GM21529 (cell line): ENCODE data around the gene ALPL.

Experiments used
- ATAC-seq: cut with Tn5 transposase; IDR thresholded peaks from one replicate; pipeline ENCODE4 v1.9.1; 2021; ENCODE audit not compliant: unreplicated experiment

The ALPL gene

DNA sequence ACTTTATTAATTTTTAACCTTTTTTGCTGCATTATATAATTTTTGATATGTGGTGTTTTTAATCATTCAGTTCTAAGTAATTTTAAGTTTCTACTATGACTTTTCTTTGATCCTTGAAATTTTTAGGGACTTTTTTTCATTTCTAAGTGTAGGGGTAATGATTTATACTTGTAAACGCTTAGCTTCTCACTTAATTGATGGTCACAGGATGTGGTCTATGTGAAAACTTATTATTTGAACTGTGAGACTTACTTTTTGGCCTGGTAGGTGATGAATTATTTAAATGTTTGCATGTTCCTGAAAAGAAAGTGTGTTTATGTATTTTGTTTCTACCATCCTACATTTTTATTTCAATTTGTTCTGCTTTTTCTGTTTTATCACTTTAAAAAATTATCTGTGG, 17.2 kb downstream of the ALPL start:
- no peak for ATAC-seq

DNA sequence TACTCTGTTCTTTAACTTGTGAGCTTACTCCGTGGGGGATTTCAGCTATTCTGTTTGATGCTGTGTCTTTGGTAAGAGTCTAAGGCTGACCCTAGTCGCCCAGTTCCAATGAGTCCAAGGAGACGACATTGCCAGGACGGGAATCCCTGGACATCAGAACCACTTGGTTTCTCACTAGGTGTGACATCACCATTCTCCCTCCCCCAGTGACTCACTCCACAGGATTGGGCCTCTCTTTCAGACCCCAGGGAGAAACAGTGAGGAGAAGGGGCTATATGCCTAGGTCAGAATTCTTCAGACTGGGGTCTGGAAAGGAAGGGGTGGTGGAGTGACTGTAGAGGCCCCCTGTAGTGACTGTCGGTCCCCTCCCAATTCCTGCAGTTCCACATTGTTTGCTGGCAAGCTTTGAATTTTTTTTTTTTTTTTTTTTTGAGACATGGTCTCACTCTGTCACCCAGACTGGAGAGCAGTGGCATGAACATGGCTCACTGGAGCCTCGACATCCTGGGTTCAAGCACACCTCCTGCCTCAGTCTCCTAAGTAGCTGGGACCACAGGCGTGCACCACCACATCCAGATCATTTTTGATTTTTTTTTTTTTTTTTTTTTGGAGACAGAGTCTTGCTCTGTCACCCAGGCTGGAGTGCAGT, 21.3 kb downstream of the ALPL start:
- ATAC-seq: no peak

DNA sequence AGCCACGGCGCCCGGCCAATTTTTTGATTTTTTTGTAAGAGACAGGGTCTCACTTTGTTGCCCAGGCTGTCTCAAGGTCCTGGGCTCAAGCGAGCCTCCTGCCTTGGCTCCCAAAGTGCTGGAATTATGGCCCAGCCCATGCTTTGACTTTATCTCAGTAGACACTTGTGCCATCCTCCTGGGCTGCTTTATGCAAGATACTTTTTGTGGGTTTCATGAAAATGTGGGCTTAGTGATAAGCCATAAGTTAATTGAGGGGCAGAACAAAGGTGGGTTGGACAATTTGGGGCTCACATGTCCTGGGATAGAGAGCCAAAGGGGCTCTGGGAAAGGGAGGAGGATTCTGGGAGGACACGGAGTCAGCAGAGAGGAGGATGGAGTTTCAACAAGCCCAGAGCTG, 22.0 kb downstream of the ALPL start:
- ATAC-seq: no peak

GRCh38 chr1:21532496-21532895, 23.3 kb downstream of the ALPL start:
- no peak for ATAC-seq

GRCh38 chr1:21532992-21533534, 23.8 kb downstream of the ALPL start:
- no peak for ATAC-seq

DNA sequence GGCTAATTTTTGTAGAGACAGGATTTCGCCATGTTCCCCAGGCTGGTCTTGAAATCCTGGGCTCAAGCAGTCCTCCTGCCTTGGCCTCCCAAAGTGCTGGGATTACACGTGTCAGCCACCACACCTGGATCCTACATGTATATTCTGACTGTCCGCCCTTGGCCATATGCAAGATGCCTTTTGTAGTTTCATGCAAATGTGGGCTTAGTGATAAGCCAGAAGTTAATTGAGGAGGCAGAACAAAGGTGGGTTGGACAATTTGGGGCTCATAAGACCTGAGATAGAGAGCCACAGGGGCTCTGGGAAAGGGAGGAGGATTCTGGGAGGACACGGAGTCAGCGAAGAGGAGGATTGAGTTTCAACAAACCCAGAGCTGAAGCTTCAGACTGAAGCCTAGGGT, 24.9 kb downstream of the ALPL start:
- ATAC-seq: no peak

GRCh38 chr1:21534674-21535378, 25.6 kb downstream of the ALPL start:
- ATAC-seq: no peak

DNA sequence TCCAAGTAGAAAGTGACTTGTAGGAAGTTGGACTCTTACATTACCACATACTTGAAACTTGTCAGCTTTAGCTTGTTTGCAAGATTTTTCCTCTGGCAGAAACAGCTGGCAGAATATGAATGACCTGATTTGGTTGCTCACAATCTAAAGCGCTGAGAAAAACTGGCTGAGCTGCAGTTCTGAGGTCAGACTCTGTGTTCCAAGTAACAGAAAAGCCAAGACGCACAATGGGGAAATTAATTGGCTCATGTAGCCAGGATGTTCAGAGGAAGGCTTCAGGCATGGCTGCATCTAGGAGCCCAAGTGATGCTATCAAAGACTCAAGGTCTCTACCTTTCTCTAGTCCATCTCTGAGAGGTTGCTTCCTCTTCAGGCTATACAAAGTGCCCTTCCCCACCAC, 27.0 kb downstream of the ALPL start:
- ATAC-seq: no peak

GRCh38 chr1:21537511-21537931, 28.3 kb downstream of the ALPL start:
- ATAC-seq: no peak

DNA sequence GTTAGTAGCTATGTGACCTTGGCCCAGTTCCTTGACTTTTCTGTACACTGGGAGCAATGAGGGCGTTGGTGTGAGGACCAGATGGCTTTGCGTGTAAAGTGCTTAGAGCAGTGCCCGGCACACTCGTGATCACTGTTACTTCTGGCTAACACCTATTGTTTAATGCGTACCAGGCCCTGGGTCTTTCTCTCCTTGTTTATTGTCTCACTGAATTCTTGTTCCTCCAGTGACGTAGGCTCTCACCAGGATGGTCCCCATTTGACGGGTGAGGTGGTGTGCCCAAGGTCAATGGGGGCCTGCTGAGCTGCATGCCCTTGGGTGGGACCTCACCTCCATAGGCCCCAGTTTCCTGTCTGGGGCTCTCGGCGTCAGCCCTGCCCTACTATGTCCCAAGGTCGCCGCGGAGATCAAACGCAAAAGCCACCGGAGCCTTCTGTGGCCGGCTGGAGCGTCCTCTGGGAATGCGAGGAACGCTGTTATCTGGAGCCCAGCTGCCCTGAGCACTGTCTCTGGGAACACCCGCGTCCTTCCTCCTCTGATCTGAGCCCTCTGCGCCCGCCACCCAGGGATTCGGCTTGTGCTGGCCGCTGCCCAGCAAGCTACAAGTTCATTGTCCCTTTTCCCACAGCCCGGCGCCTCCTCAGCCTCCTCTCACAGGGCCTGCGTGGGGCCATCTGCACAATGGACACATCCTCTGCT, 28.9 kb downstream of the ALPL start:
- no peak for ATAC-seq

DNA sequence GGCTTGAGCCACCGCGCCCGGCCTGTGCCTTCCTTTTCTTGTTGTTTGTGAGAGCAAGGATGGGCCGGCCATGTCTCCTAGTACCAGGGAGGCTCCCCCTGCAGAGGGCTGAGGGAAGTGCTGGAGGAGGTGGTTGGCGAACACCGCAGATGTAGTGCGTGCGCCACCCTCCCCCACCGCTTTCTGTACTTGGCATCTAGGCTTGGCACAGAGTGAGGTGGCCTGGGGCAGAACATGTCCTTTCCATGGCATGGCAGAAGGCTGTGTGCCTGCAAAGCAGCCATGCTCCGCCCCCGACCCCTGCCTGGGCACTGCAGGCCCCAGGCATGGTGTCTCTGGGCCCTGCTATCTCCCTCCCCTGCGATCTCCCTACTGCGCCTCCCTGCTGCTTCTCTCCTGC, 30.7 kb downstream of the ALPL start:
- ATAC-seq: no peak

DNA sequence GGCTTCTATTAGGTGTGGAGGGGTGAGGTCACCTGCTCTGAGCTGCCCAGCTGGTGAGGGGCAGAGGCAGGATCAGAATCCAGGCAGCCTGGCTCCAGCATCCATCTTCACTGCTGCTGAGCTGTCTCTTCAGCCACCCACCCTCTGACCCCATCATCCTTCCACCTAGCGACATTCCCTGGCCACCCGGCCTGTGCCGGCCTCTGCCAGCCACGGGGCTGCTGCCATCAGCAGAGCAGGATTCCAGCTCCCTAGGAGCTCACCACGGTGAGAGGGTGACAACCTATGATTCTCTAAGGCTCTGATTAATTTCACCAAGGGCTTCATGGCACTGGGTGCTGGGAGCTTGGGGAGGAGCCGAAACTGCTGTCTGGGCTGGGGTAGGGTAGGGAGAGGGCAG, 32.1 kb downstream of the ALPL start:
- no peak for ATAC-seq

GRCh38 chr1:21541835-21542234, 32.6 kb downstream of the ALPL start:
- ATAC-seq: no peak

GRCh38 chr1:21543598-21543997, 34.4 kb downstream of the ALPL start:
- ATAC-seq: no peak

DNA sequence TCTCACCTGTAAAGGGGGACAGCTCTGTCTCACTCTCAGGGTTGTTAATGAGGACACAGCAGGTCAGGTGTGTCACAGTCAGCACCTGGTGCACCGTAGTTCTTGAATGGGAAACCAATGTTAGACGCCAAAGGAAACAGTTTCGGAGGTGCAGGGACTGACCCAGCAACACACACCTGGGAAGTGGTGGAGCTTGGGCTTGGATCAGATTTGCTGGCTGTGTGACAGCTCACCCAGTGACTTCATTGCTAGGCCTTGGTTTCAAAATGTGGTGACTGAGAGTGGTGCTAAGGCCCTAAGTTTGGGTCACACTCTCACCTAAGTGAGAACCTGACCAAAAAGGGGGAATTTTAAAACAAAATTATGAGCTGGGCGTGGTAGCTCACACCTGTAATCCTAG, 34.9 kb downstream of the ALPL start:
- ATAC-seq: no peak

GRCh38 chr1:21546122-21546825, 37.1 kb downstream of the ALPL start:
- no peak for ATAC-seq

DNA sequence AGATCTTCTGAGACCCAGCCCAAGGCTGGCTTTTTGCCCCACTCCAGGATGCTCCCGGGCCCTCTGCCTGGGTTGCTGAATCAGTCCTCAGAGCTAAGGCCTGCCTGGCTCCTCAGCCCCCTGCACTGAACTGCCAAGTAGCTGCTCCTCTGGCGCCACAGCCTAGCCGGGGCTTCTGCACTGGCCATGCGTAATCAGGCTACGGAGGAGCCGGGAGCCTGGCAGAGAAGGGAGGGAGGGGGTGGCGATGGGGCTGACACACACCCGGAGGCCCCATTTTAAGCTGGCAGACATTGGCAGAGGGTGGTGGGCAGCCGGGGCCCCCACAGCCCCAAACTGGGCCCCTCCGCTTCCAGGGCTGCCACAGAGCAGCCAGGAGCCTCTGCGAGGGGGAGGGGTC, 38.7 kb downstream of the ALPL start:
- ATAC-seq: no peak

- ATAC-seq: no peak
These were observed 40.9 kb downstream of the ALPL start for GRCh38 chr1:21550097-21550496.

- no peak for ATAC-seq
These were observed 41.7 kb downstream of the ALPL start for GRCh38 chr1:21550866-21551475.

- no peak for ATAC-seq
These were observed 43.5 kb downstream of the ALPL start for GRCh38 chr1:21552715-21553114.
